ENCODE measurements around the gene S100A13. TPM values are rescaled to one million over a fixed set of nuclear protein-coding genes. Genes with fewer than 3 reads are reported as not detected.

S100A13 gene
- total RNA-seq, 1 experiment from 2014 or later, result 120 TPM

DNA sequence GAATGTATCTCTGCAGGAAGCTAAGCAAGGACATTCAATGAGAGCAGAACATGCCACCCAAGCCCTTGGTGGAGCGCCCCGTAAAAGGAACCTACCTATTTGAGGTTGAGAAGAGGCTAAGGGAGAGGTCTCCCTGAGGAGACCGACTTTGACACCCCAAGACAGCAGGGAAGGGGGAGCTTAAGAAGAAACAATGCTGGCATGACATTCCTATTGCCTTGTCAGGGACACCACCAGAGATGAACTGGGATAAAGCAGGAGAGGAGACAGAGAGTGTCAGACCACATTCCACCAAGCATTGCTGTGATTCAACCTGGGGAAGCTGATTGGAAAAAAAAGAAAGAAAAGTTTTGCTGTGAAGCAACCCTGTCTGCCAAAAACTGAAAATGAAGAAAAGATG is 48.4 kb downstream of the S100A13 start:
- peaks cover 5% of the 10 kb centered on the region; the same call in 1 of the 2 replicates for H3F3A ChIP-seq (ENCODE audit: insufficient read depth, low read depth)
- intact Hi-C loops (cut with micrococcal nuclease; ENCODE audit: unreplicated experiment), result no loop called here
- no TSS peak for BruUV-seq (replicated peaks)
- H3K9me2 ChIP-seq (ENCODE audit: insufficient read depth), result no peaks in the 10 kb centered on the region
- H3K4me1 ChIP-seq (replicated peaks; ENCODE audit: insufficient read depth), result peaks cover 1% of the 10 kb centered on the region; the same call in 1 of the 2 replicates
- ChIA-PET POLR2A (ENCODE audit: unreplicated experiment) (interaction anchor here (0.6 to 1.1 kb wide), 2 partner anchors 29 to 63 kb away, joined by 3 to 7 read pairs; no protein-coding TSS in a partner anchor), CTCF (no interaction called here)
- no peak for DNase-seq
- no peaks in the 10 kb centered on the region for H3K79me2 ChIP-seq (ENCODE audit: low read depth)
- no peaks in the 10 kb centered on the region for H3K27me3 ChIP-seq (ENCODE audit: insufficient read depth, low read depth)
- H3K4me3 ChIP-seq, result no peak overlapping the region
- no peak overlapping the region for H3K4me2 ChIP-seq
- H3K36me3 ChIP-seq (ENCODE audit: low read depth), result no peaks in the 10 kb centered on the region
- no peaks in the 10 kb centered on the region for H4K20me1 ChIP-seq (ENCODE audit: insufficient read depth)
- H2AFZ ChIP-seq, result no peak overlapping the region
- H3K9me3 ChIP-seq (ENCODE audit: insufficient read depth, low read depth), result no peaks in the 10 kb centered on the region
- TF ChIP-seq, protein P1, sequence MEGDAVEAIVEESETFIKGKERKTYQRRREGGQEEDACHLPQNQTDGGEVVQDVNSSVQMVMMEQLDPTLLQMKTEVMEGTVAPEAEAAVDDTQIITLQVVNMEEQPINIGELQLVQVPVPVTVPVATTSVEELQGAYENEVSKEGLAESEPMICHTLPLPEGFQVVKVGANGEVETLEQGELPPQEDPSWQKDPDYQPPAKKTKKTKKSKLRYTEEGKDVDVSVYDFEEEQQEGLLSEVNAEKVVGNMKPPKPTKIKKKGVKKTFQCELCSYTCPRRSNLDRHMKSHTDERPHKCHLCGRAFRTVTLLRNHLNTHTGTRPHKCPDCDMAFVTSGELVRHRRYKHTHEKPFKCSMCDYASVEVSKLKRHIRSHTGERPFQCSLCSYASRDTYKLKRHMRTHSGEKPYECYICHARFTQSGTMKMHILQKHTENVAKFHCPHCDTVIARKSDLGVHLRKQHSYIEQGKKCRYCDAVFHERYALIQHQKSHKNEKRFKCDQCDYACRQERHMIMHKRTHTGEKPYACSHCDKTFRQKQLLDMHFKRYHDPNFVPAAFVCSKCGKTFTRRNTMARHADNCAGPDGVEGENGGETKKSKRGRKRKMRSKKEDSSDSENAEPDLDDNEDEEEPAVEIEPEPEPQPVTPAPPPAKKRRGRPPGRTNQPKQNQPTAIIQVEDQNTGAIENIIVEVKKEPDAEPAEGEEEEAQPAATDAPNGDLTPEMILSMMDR (conservative IDR thresholded peaks at IDR 0.05), result no peak
- TF ChIP-seq EZH2 (IDR thresholded peaks at IDR 0.05; ENCODE audit: low read depth), result no peak
- H3K27ac ChIP-seq, result no peak overlapping the region

DNA sequence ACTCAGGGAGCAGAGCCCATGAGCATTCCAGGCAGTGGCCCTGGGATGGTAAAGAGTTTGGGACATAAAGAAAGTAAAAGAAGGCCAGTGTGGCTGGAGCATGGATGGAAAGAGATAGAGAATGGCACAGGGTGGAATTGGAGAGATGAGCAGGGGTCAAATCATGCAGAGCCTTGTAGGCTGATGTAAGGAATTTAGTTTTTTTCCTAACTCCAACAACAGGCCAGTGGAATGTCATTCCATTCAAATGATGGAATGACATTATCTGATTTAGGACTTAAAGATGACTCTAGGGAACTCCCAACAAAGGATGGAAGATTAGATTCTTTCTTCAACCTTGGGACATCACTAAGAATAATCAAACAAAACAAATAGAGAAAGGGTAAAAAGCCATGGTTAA is 48.8 kb downstream of the S100A13 start:
- DNase-seq, result no peak
- H3K27me3 ChIP-seq (ENCODE audit: insufficient read depth, low read depth), result no peaks in the 10 kb centered on the region
- H3F3A ChIP-seq (ENCODE audit: insufficient read depth, low read depth), result peaks cover 9% of the 10 kb centered on the region; the same call in 1 of the 2 replicates
- no peaks in the 10 kb centered on the region for H3K9me2 ChIP-seq (ENCODE audit: insufficient read depth)
- no peaks in the 10 kb centered on the region for H3K79me2 ChIP-seq (ENCODE audit: low read depth)
- no peak overlapping the region for H3K4me2 ChIP-seq
- no peak overlapping the region for H3K27ac ChIP-seq
- H3K4me1 ChIP-seq (replicated peaks; ENCODE audit: insufficient read depth), result peaks cover 6% of the 10 kb centered on the region
- no peaks in the 10 kb centered on the region for H4K20me1 ChIP-seq (ENCODE audit: insufficient read depth)
- TF ChIP-seq EZH2 (IDR thresholded peaks at IDR 0.05; ENCODE audit: low read depth), result no peak
- TF ChIP-seq, protein P1 (conservative IDR thresholded peaks at IDR 0.05), result no peak
- H3K36me3 ChIP-seq (ENCODE audit: low read depth), result no peaks in the 10 kb centered on the region
- no TSS peak for BruUV-seq (replicated peaks)
- no peak overlapping the region for H3K4me3 ChIP-seq
- H2AFZ ChIP-seq, result no peak overlapping the region
- intact Hi-C loops (cut with micrococcal nuclease; ENCODE audit: unreplicated experiment), result no loop called here
- no peaks in the 10 kb centered on the region for H3K9me3 ChIP-seq (ENCODE audit: insufficient read depth, low read depth)
- CTCF ChIA-PET, result interaction anchor here (0.6 kb wide), 1 partner anchor 97 kb away, joined by 5 read pairs; no protein-coding TSS in a partner anchor
- POLR2A ChIA-PET (ENCODE audit: unreplicated experiment), result interaction anchor here (0.6 to 1.1 kb wide), 2 partner anchors 29 to 63 kb away, joined by 3 to 7 read pairs; no protein-coding TSS in a partner anchor

DNA sequence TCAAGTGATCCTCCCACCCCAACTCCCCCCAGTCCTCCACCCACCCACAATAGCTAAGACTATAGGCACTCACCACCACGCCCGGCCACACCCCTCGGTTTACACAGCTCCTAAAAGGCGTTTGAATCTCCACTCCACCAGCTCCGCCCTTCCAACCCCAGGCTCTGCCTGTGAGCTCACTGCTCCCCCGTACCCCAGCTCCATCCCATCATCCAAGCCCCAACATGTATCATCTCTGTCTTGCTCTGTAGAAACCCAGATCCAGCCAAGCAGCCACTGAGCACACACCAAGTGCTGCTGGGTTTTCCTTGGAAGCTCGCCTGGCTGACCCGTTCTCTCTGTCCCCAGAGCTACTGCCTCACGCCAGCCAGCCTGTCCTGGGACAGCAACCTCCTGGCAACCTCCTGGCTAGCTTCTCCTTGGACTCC is 49.7 kb downstream of the S100A13 start:
- no peaks in the 10 kb centered on the region for H3K9me2 ChIP-seq (ENCODE audit: insufficient read depth)
- no peaks in the 10 kb centered on the region for H4K20me1 ChIP-seq (ENCODE audit: insufficient read depth)
- no peaks in the 10 kb centered on the region for H3K9me3 ChIP-seq (ENCODE audit: insufficient read depth, low read depth)
- no peak overlapping the region for H2AFZ ChIP-seq
- ChIA-PET CTCF (interaction anchor here (1.2 kb wide), 1 partner anchor 50 kb away, joined by 11 read pairs; the partner anchor contains the start of gene S100A13), POLR2A (ENCODE audit: unreplicated experiment) (interaction anchor here (0.6 to 1.1 kb wide), 4 partner anchors 11 to 1279 kb away, joined by 3 to 15 read pairs (median 6); partner anchors contain the start of gene S100A13)
- no peak overlapping the region for H3K4me2 ChIP-seq
- no peak for DNase-seq
- intact Hi-C loops (cut with micrococcal nuclease; ENCODE audit: unreplicated experiment), result no loop called here
- H3K79me2 ChIP-seq (ENCODE audit: low read depth), result no peaks in the 10 kb centered on the region
- no peaks in the 10 kb centered on the region for H3K27me3 ChIP-seq (ENCODE audit: insufficient read depth, low read depth)
- no peaks in the 10 kb centered on the region for H3K36me3 ChIP-seq (ENCODE audit: low read depth)
- no peak overlapping the region for H3K4me3 ChIP-seq
- BruUV-seq (replicated peaks), result no TSS peak
- peaks cover 18% of the 10 kb centered on the region; the same call in 1 of the 2 replicates for H3F3A ChIP-seq (ENCODE audit: insufficient read depth, low read depth)
- TF ChIP-seq, protein P1 (conservative IDR thresholded peaks at IDR 0.05), result no peak
- no peak for TF ChIP-seq EZH2 (IDR thresholded peaks at IDR 0.05; ENCODE audit: low read depth)
- no peak overlapping the region for H3K27ac ChIP-seq
- H3K4me1 ChIP-seq (replicated peaks; ENCODE audit: insufficient read depth), result peaks cover 14% of the 10 kb centered on the region

Data from PC-9 (cell line).